ENCODE data around the gene NPHP3. TPM values are rescaled to one million over a fixed set of nuclear protein-coding genes. Genes with fewer than 3 reads are reported as not detected.
A peak's percentile ranks its signal among the peaks of the same experiment; 100 is the strongest.

The NPHP3 gene
- total and polyA plus RNA-seq, 2 donors (not counting 1 experiment from before 2014, with no cell fraction given) = 18.4 to 47.8 TPM

DNA sequence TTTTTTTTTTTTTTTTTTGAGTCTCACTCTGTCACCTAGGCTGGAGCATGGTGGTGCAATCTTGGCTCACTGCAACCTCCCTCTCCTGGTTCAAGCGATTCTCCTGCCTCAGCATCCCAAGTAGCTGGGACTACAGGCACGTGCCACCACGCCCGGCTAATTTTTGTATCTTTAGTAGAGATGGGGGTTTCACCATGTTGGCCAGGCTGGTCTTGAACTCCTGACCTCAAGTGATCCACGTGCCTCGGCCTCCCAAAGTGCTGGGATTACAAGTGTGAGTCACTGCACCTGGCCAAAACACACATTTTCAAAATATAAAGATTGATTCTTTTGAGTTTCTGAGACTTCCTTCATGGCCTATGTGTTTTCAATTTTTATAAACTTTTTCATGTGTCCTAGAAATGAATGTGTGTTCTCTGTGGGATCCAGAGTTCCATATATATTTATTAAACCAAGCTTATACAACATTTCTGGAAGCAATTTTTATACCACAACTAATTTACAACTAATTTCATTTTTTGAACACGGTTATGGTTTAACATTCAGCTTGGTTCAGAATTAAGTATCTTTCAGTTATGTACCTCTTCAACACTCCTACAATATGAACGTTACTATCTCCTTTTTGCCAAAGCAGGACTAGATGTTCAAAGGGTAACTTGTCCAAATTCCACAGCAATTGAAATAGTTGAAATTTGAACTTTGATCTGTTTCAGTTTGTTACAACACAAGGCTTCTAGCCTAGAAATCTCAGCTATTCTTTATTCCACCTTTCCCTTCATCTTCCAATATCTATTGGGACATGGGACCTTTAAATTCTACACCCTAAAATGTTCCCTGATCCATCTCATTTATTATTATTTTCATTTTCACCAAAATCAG is 64.1 kb downstream of the NPHP3 start:
- DNase-seq (no peak), ATAC-seq (ENCODE audit: low read depth) (no peak)
- Histone ChIP-seq H3K9me3 (ENCODE audit: control extremely low read depth in 1 of 3, control insufficient read depth in 2 of 3, insufficient read depth in 1 of 3, low read length in 2 of 3) (no peaks in the 10 kb centered on the region), H3K36me3 (replicated peaks in 1 of 2; ENCODE audit: control extremely low read depth in 1 of 2, control insufficient read depth in 1 of 2, extremely low read depth in 1 of 2, insufficient read depth in 2 of 2, low read length in 1 of 2) (no peaks in the 10 kb centered on the region), H2AFZ (ENCODE audit: insufficient read depth, low read depth, low read length, poor library complexity, severe bottlenecking) (no peak overlapping the region), H3K4me3 (ENCODE audit: control extremely low read depth in 1 of 5, extremely low read depth in 1 of 5, insufficient read depth in 1 of 5, low read depth in 2 of 5, low read length in 4 of 5) (no peak overlapping the region), H3K4me2 (replicated peaks; ENCODE audit: low read depth, low read length, poor library complexity, severe bottlenecking) (peak overlapping the region; percentile 82), H3K27me3 (replicated peaks in 1 of 4; ENCODE audit: control extremely low read depth in 1 of 4, control insufficient read depth in 3 of 4, insufficient read depth in 4 of 4, low read length in 3 of 4) (no peaks in the 10 kb centered on the region), H3K79me2 (ENCODE audit: control insufficient read depth, insufficient read depth, low read length) (peaks cover 46% of the 10 kb centered on the region), H4K20me1 (ENCODE audit: control insufficient read depth, insufficient read depth, low read length, poor library complexity, severe bottlenecking) (no peaks in the 10 kb centered on the region), H3K4me1 (ENCODE audit: control insufficient read depth in 2 of 2, insufficient read depth in 2 of 2, low read length in 2 of 2) (peaks cover 15 to 21% of the 10 kb centered on the region in 2 donors), H3K9ac (ENCODE audit: low read length) (peak overlapping the region; percentile 76), H3K27ac (ENCODE audit: low read length in 2 of 2) (no peak overlapping the region)
- Mint-ChIP-seq H3K9me3 (ENCODE audit: insufficient read depth) (no peaks in the 10 kb centered on the region), H3K27me3 (no peaks in the 10 kb centered on the region), H3K27ac (no peak overlapping the region), H3K4me1 (peaks cover 27% of the 10 kb centered on the region), H3K4me3 (no peak overlapping the region)
- 100% methylated on average over 1 of the region's 8 CpGs for WGBS (ENCODE audit: insufficient coverage)
- intact Hi-C loops (cut with micrococcal nuclease) = loop anchor here (5.0 kb wide), 1 partner anchor 1829 kb away; the partner anchor contains the start of genes ANAPC13 and CEP63
- ChIA-PET POLR2A (no interaction called here), CTCF (interaction anchor here (0.6 to 1.8 kb wide), 5 partner anchors 13 to 779 kb away, joined by 3 to 5 read pairs (median 5); no protein-coding TSS in a partner anchor)
- no peak for TF ChIP-seq EZH2 (IDR thresholded peaks at IDR 0.05; ENCODE audit: borderline replicate concordance, insufficient read depth, low read depth, low read length, poor library complexity, severe bottlenecking)
- TF ChIP-seq, protein P1, sequence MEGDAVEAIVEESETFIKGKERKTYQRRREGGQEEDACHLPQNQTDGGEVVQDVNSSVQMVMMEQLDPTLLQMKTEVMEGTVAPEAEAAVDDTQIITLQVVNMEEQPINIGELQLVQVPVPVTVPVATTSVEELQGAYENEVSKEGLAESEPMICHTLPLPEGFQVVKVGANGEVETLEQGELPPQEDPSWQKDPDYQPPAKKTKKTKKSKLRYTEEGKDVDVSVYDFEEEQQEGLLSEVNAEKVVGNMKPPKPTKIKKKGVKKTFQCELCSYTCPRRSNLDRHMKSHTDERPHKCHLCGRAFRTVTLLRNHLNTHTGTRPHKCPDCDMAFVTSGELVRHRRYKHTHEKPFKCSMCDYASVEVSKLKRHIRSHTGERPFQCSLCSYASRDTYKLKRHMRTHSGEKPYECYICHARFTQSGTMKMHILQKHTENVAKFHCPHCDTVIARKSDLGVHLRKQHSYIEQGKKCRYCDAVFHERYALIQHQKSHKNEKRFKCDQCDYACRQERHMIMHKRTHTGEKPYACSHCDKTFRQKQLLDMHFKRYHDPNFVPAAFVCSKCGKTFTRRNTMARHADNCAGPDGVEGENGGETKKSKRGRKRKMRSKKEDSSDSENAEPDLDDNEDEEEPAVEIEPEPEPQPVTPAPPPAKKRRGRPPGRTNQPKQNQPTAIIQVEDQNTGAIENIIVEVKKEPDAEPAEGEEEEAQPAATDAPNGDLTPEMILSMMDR (IDR thresholded peaks at IDR 0.05) = no peak

DNA sequence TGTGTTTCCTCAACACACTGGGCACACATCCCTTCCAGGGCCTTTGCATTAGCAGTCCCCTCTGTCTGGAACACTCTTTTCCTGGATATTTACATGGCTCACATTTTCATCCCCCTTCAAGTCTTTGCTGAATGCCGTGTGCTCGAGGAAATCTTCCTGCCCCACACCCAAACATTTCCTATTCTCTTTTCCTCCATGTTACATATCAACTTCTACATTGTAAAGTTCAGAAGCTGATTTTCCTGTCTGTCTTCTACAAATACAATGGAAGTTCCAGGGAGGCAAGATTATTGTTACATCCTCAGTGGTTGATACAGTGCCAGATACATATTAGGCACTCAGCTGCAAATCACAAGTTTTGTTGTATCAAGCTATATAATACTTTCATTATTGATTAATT is 66.7 kb downstream of the NPHP3 start:
- Mint-ChIP-seq H3K4me1 (peaks cover 11% of the 10 kb centered on the region), H3K27me3 (no peaks in the 10 kb centered on the region), H3K4me3 (no peak overlapping the region), H3K9me3 (ENCODE audit: insufficient read depth) (no peaks in the 10 kb centered on the region), H3K27ac (no peak overlapping the region)
- ATAC-seq (ENCODE audit: low read depth) (no peak), DNase-seq (no peak)
- no peak for TF ChIP-seq EZH2 (IDR thresholded peaks at IDR 0.05; ENCODE audit: borderline replicate concordance, insufficient read depth, low read depth, low read length, poor library complexity, severe bottlenecking)
- TF ChIP-seq, protein P1 (IDR thresholded peaks at IDR 0.05) = no peak
- Histone ChIP-seq H3K9ac (ENCODE audit: low read length) (no peak overlapping the region), H4K20me1 (ENCODE audit: control insufficient read depth, insufficient read depth, low read length, poor library complexity, severe bottlenecking) (no peaks in the 10 kb centered on the region), H3K27me3 (replicated peaks in 1 of 4; ENCODE audit: control extremely low read depth in 1 of 4, control insufficient read depth in 3 of 4, insufficient read depth in 4 of 4, low read length in 3 of 4) (no peaks in the 10 kb centered on the region), H2AFZ (ENCODE audit: insufficient read depth, low read depth, low read length, poor library complexity, severe bottlenecking) (no peak overlapping the region), H3K36me3 (replicated peaks in 1 of 2; ENCODE audit: control extremely low read depth in 1 of 2, control insufficient read depth in 1 of 2, extremely low read depth in 1 of 2, insufficient read depth in 2 of 2, low read length in 1 of 2) (no peaks in the 10 kb centered on the region), H3K4me3 (ENCODE audit: control extremely low read depth in 1 of 5, extremely low read depth in 1 of 5, insufficient read depth in 1 of 5, low read depth in 2 of 5, low read length in 4 of 5) (no peak overlapping the region), H3K79me2 (ENCODE audit: control insufficient read depth, insufficient read depth, low read length) (peaks cover 30% of the 10 kb centered on the region), H3K4me1 (ENCODE audit: control insufficient read depth in 2 of 2, insufficient read depth in 2 of 2, low read length in 2 of 2) (peaks cover 6 to 9% of the 10 kb centered on the region in 2 donors), H3K27ac (ENCODE audit: low read length in 2 of 2) (no peak overlapping the region), H3K9me3 (ENCODE audit: control extremely low read depth in 1 of 3, control insufficient read depth in 2 of 3, insufficient read depth in 1 of 3, low read length in 2 of 3) (no peaks in the 10 kb centered on the region), H3K4me2 (replicated peaks; ENCODE audit: low read depth, low read length, poor library complexity, severe bottlenecking) (no peak overlapping the region)
- POLR2A ChIA-PET = no interaction called here
- intact Hi-C loops (cut with micrococcal nuclease) = loop anchor here (5.0 kb wide), 1 partner anchor 1832 kb away; the partner anchor contains the start of genes ANAPC13 and CEP63
- CTCF ChIA-PET = no interaction called here
- WGBS (ENCODE audit: insufficient coverage) = no CpG with 5 or more reads among the region's 2 CpGs

Measured in B cell (primary cell).